NB4 (cell line): ENCODE results near the gene CLTCL1.

Source experiments
- CTCF ChIP-seq: IDR thresholded peaks from one replicate; pipeline ENCODE4 v1.5.1; 2012; ENCODE audit warnings: low read depth, low read length
- POLR2A ChIP-seq: IDR thresholded peaks from 2 replicates; pipeline ENCODE4 v1.6.1; 2011; ENCODE audit warnings: mild to moderate bottlenecking; ENCODE audit not compliant: insufficient read length; ENCODE audit errors: extremely low read depth

- TF ChIP-seq CTCF (no peak), POLR2A (no peak)
These were observed 68.4 kb downstream of the CLTCL1 start for GRCh38 chr22:19223110-19223509.
